ENCODE measurements around the gene ANKMY1.

DNA sequence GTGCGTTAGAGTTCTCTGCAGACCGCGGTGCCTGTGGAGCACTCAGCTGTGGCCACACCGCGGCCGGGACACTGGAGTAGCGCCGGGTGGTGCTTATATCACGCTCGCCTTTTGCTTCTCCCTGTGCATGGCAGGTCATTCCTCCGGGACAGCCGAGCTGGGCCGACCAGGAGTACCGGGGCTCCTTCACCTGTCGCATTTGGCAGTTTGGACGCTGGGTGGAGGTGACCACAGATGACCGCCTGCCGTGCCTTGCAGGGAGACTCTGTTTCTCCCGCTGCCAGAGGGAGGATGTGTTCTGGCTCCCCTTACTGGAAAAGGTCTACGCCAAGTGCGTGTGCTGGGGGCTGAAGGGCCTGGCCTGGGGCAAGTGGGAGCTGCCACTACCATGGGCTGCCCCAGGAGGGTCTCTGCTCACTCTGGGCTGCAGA is 32.9 kb upstream of the ANKMY1 start:
- TF ChIP-seq GABPA (IDR thresholded peaks at IDR 0.05; ENCODE audit: low read depth) (no peak), POLR2AphosphoS5 (IDR thresholded peaks at IDR 0.05; ENCODE audit: low read depth) (no peak), REST (IDR thresholded peaks at IDR 0.05; ENCODE audit: insufficient replicate concordance, low read depth) (no peak)
- TF ChIP-seq, protein P1, sequence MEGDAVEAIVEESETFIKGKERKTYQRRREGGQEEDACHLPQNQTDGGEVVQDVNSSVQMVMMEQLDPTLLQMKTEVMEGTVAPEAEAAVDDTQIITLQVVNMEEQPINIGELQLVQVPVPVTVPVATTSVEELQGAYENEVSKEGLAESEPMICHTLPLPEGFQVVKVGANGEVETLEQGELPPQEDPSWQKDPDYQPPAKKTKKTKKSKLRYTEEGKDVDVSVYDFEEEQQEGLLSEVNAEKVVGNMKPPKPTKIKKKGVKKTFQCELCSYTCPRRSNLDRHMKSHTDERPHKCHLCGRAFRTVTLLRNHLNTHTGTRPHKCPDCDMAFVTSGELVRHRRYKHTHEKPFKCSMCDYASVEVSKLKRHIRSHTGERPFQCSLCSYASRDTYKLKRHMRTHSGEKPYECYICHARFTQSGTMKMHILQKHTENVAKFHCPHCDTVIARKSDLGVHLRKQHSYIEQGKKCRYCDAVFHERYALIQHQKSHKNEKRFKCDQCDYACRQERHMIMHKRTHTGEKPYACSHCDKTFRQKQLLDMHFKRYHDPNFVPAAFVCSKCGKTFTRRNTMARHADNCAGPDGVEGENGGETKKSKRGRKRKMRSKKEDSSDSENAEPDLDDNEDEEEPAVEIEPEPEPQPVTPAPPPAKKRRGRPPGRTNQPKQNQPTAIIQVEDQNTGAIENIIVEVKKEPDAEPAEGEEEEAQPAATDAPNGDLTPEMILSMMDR (IDR thresholded peaks at IDR 0.05; ENCODE audit: insufficient read depth, low read length) = no peak
